ENCODE measurements around the gene SPON1.

The SPON1 gene

GRCh38 chr11:14093065-14093464 is 130.5 kb downstream of the SPON1 start:
- Histone ChIP-seq H2AFZ (ENCODE audit: low read depth, low read length, severe bottlenecking) (no peak overlapping the region), H3K27ac (ENCODE audit: low read depth, low read length) (no peak overlapping the region), H3K9me2 (replicated peaks; ENCODE audit: insufficient read depth, low read length) (no peaks in the 10 kb centered on the region), H3K9me3 (ENCODE audit: insufficient read depth, low read length) (no peaks in the 10 kb centered on the region), H4K20me1 (ENCODE audit: low read depth, low read length) (no peaks in the 10 kb centered on the region), H3K36me3 (ENCODE audit: low read length) (no peaks in the 10 kb centered on the region), H3K27me3 (ENCODE audit: low read length) (no peaks in the 10 kb centered on the region; the same call in 1 of the 2 replicates), H3K4me2 (ENCODE audit: low read depth, low read length, poor library complexity, severe bottlenecking) (no peak overlapping the region), H3K9ac (ENCODE audit: low read length) (no peak overlapping the region), H3F3A (ENCODE audit: insufficient read depth) (no peaks in the 10 kb centered on the region), H3K4me3 (ENCODE audit: insufficient read depth, low read length, poor library complexity, severe bottlenecking) (no peak overlapping the region), H3K79me2 (ENCODE audit: insufficient read depth, low read length) (no peaks in the 10 kb centered on the region)
- TF ChIP-seq, protein P1, sequence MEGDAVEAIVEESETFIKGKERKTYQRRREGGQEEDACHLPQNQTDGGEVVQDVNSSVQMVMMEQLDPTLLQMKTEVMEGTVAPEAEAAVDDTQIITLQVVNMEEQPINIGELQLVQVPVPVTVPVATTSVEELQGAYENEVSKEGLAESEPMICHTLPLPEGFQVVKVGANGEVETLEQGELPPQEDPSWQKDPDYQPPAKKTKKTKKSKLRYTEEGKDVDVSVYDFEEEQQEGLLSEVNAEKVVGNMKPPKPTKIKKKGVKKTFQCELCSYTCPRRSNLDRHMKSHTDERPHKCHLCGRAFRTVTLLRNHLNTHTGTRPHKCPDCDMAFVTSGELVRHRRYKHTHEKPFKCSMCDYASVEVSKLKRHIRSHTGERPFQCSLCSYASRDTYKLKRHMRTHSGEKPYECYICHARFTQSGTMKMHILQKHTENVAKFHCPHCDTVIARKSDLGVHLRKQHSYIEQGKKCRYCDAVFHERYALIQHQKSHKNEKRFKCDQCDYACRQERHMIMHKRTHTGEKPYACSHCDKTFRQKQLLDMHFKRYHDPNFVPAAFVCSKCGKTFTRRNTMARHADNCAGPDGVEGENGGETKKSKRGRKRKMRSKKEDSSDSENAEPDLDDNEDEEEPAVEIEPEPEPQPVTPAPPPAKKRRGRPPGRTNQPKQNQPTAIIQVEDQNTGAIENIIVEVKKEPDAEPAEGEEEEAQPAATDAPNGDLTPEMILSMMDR (IDR thresholded peaks at IDR 0.05; ENCODE audit: insufficient read depth, low read length, poor library complexity, severe bottlenecking), result no peak
- TF ChIP-seq EZH2phosphoT487 (conservative IDR thresholded peaks at IDR 0.05; ENCODE audit: low read length), result no peak

DNA sequence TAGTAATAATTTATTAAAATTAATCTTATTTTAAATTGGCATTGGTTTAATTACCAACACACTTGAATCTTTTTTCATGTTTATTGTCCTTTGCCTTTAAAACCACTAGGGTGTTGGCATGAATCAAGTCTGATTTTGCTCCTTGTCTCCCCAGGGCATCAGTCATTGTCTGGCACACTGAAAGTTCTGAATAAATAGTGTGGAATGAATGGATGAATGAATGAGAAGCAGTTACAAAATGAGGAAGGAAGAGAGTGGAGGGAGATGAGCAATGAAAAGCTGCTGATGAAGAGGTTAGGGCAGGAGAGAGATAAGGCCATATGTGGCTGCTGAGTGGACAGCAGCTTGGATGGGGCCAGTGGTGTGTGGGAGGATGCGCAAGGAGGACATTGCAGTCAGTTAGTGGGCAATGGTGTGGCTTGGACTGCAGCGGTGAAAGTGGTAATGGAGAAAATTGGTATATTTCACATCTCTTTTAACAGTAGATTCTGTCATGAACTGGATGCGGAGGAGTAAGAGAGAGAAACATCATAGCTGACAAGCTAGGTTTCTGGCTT is 132.0 kb downstream of the SPON1 start:
- no peak overlapping the region for H3K4me3 ChIP-seq (ENCODE audit: insufficient read depth, low read length, poor library complexity, severe bottlenecking)
- H3K9me2 ChIP-seq (replicated peaks; ENCODE audit: insufficient read depth, low read length), result no peaks in the 10 kb centered on the region
- no peaks in the 10 kb centered on the region for H4K20me1 ChIP-seq (ENCODE audit: low read depth, low read length)
- no peak for TF ChIP-seq EZH2phosphoT487 (conservative IDR thresholded peaks at IDR 0.05; ENCODE audit: low read length)
- TF ChIP-seq, protein P1 (IDR thresholded peaks at IDR 0.05; ENCODE audit: insufficient read depth, low read length, poor library complexity, severe bottlenecking), result no peak
- no peaks in the 10 kb centered on the region for H3K36me3 ChIP-seq (ENCODE audit: low read length)
- H3K27ac ChIP-seq (ENCODE audit: low read depth, low read length), result no peak overlapping the region
- no peak overlapping the region for H2AFZ ChIP-seq (ENCODE audit: low read depth, low read length, severe bottlenecking)
- no peaks in the 10 kb centered on the region for H3K9me3 ChIP-seq (ENCODE audit: insufficient read depth, low read length)
- H3K9ac ChIP-seq (ENCODE audit: low read length), result no peak overlapping the region
- H3K4me2 ChIP-seq (ENCODE audit: low read depth, low read length, poor library complexity, severe bottlenecking), result no peak overlapping the region
- H3K27me3 ChIP-seq (ENCODE audit: low read length), result no peaks in the 10 kb centered on the region; the same call in 1 of the 2 replicates
- H3F3A ChIP-seq (ENCODE audit: insufficient read depth), result no peaks in the 10 kb centered on the region
- H3K79me2 ChIP-seq (ENCODE audit: insufficient read depth, low read length), result no peaks in the 10 kb centered on the region

DNA sequence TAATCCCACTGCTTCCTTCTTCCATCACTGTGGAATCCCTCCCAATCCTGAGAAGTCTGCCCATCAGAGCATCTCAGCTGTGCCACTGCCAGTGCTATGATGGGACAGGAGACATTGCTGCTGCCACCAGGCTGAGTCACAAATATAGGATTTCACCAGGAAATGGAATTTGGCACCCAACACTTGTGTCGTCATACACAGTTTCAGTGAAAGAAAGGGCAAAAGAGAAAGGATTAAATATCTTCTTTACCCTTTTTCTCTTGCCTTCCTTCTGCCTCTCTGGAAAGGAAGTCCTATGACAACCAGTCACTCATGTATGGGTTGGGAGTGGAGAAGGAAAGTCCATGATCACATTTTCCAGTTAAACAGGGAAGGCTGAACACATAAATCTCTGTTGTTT is 133.4 kb downstream of the SPON1 start:
- no peak overlapping the region for H3K9ac ChIP-seq (ENCODE audit: low read length)
- no peaks in the 10 kb centered on the region for H3K9me3 ChIP-seq (ENCODE audit: insufficient read depth, low read length)
- TF ChIP-seq, protein P1 (IDR thresholded peaks at IDR 0.05; ENCODE audit: insufficient read depth, low read length, poor library complexity, severe bottlenecking), result no peak
- no peak for TF ChIP-seq EZH2phosphoT487 (conservative IDR thresholded peaks at IDR 0.05; ENCODE audit: low read length)
- no peaks in the 10 kb centered on the region for H3K79me2 ChIP-seq (ENCODE audit: insufficient read depth, low read length)
- H4K20me1 ChIP-seq (ENCODE audit: low read depth, low read length), result no peaks in the 10 kb centered on the region
- H2AFZ ChIP-seq (ENCODE audit: low read depth, low read length, severe bottlenecking), result no peak overlapping the region
- no peak overlapping the region for H3K27ac ChIP-seq (ENCODE audit: low read depth, low read length)
- H3F3A ChIP-seq (ENCODE audit: insufficient read depth), result no peaks in the 10 kb centered on the region
- no peaks in the 10 kb centered on the region for H3K36me3 ChIP-seq (ENCODE audit: low read length)
- no peak overlapping the region for H3K4me2 ChIP-seq (ENCODE audit: low read depth, low read length, poor library complexity, severe bottlenecking)
- H3K9me2 ChIP-seq (replicated peaks; ENCODE audit: insufficient read depth, low read length), result no peaks in the 10 kb centered on the region
- no peaks in the 10 kb centered on the region; the same call in 1 of the 2 replicates for H3K27me3 ChIP-seq (ENCODE audit: low read length)
- no peak overlapping the region for H3K4me3 ChIP-seq (ENCODE audit: insufficient read depth, low read length, poor library complexity, severe bottlenecking)
